Skeletal muscle cell (primary cell): ENCODE measurements around the gene TMEM126B.
"Not testable (repeated sequence)": the region's sequence is repeated elsewhere in the genome, so short reads cannot be mapped to it uniquely, and the experiment has no call there.

Experiments used
- DNase-seq: peaks from one replicate; pipeline ENCODE4 v3.0.0-alpha.2; 2010; ENCODE audit warnings: low read depth
- H3K4me3 ChIP-seq: 2 replicates; pipeline ENCODE4 v1.5.1; 2011; ENCODE audit warnings: low read depth, mild to moderate bottlenecking, control low read depth, low read length, moderate library complexity

TMEM126B gene

DNA sequence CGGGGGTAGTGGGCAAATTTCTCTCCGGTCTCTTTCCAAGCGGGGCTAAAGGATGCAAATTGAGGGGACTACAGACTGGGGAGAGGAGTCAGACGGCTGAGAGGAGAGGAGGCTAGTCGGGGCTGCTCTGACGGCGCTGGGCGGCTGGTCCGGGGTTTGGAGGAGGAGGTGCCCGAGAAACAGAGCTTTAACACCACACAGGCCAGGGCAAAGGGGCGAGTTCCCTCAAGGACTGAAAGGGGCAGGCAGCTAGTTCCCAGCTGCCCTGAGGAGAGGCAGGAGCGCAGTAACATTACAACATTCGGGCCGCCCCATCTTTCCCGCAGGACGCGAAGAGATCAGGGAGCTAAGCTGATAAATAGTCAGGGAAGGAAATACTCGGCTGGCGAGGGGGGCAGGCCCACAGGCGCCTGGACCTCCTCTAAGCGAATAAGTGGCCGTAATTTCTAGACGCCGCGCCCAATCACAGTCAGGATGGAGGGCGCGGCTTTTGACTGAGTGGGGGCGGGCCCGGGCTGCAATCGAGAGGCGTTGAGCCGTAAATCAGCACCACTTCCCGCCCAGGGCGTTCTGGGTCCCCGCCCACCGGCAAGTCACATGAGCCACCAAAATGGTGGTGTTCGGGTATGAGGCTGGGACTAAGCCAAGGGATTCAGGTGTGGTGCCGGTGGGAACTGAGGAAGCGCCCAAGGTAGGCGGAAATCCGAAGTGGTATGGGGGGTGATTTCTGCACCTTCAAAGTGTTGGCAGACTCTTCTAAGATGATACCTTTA lies at the start of gene TMEM126B:
Gene TMEM126B, plus strand, starts transcription at position 596 of the 773 bp plus-strand sequence. Its CDS starts 15 bp downstream, at position 611.
- H3K4me3 ChIP-seq: peak within 1 kb of the TSS; percentile 77
- DNase-seq: peak; percentile 83

DNA sequence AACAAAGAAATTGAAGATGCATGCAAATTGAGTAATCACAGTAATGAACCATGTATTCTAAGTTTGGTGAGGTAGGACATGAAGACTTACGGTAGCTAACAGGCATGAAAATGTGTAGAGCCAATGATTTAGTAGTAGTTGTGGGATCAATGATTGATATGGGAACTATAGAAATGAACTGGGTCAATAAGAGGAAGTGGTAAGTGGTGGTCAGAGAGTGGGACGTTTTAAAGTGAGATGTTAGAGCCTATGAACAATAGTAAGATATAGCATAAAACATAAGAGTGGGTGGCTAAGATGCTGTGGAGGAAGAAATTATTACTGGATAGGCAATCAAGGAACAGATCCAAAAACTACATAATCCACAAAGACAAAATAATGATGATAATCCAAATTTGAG lies 46.3 kb upstream of the TMEM126B start:
- no peak for DNase-seq
- H3K4me3 ChIP-seq: no peak overlapping the region

DNA sequence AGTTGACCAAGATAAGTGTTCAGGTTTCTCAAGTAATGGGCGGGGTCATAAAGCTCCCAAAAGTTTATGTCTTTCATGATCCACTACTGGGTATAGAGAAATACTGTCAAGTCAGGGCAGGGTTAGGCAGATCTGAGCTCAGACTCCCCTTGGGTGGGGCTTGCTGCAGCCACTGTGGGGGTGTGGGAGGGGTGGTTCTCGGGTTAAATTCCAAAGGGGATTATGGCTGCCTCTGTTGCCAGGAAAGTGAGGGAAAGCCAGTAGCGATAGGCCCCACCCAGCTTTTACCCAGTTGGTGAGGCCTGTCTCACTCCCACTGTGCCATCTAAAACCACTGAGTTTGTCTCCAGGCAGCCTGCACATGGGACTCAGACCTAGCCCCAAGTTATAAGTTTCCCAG lies 39.0 kb upstream of the TMEM126B start:
- H3K4me3 ChIP-seq: no peak overlapping the region
- DNase-seq: no peak

DNA sequence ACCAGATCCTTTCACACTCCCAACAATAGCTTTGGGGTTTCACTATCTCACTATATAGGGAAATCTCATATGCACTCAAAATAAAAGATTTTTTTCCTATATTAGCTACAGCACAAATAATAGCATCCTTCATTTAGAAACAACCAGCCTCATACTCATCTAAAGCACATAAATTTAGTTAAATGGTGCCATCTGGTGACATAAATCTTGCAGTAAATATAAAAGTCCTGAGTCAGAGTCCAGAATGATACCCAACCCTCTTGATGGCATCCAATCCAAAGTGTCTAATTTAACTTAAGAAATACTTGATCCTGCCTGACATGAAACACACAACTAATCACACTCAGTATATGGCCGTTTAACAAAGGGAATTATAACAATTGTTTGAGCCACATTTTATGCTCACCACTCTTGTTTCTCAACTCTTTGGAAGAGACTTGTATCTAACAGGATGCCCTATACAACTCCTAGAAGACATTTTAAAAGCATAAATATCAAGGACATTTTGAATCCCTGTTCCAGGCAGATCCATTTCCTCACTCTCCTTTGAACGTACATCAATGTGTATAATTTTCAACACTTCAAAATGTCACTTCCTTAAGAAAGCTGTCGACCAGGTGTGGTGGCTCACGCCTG lies 37.4 kb upstream of the TMEM126B start:
- DNase-seq: peak; percentile 5
- no peak overlapping the region for H3K4me3 ChIP-seq

DNA sequence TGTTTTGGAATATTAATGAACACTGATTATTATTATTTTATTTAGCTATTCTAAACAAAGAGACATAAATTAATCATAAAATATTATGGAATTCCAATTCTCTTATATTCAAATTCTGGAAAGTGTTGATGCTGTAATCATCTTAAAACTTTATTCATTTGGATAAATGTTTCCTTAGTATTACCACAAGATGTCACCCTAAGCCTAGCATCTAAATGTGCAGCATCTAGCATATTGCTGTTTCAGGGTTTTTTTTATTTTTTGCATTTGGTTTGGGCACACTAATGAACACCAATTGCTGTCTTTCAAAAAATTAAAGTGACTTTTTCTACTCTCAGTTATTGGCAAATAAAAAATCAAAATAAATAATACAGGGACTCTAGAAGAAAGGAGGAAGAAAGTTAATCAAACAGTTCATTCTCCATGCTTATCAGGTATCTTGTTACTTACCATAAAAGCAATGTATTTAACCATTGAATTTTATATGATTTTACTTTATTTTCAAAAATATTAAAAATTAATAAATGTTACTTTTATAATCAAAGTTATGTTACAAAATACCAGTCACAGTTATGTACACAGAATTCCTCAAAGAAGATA lies 33.0 kb upstream of the TMEM126B start:
- no peak overlapping the region for H3K4me3 ChIP-seq
- DNase-seq: peak; percentile 18

DNA sequence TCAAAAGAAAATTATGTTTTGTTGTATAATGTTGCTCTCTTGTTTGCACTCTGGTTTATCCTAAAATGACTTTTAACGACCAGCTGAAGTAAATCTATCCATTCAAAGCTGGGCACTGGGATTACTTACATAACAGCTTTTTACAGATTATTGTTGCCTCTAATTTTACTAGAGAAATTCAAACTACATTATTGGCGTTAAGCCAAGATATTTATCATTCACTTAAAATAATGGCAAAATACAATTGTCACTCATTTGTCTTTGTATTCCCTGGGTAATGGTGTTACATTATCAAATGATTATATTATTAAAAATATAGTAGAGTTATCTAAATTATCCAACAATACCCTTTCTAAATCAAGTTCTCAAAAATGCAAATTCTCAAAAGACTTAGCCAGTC lies 31.5 kb upstream of the TMEM126B start:
- no peak for DNase-seq
- H3K4me3 ChIP-seq: no peak overlapping the region

DNA sequence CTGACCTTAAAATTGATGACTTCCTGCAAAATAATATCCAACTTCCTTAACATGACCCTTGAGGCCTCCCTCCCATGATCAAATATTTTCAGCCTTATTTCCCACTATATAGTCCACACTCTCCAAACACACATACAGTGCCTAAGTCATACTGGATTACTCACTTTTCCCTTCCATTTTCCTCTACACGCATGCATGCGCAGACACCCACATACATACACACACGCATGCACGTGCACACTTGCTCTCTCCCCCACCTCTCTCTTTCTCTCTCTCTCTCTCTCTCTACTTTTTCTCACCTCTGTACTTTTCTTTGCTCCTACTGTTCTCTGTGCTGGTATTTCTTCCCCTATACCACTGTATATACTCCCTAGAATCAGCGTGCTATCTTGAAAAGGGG lies 29.3 kb upstream of the TMEM126B start:
- DNase-seq: no peak
- H3K4me3 ChIP-seq: no peak overlapping the region

DNA sequence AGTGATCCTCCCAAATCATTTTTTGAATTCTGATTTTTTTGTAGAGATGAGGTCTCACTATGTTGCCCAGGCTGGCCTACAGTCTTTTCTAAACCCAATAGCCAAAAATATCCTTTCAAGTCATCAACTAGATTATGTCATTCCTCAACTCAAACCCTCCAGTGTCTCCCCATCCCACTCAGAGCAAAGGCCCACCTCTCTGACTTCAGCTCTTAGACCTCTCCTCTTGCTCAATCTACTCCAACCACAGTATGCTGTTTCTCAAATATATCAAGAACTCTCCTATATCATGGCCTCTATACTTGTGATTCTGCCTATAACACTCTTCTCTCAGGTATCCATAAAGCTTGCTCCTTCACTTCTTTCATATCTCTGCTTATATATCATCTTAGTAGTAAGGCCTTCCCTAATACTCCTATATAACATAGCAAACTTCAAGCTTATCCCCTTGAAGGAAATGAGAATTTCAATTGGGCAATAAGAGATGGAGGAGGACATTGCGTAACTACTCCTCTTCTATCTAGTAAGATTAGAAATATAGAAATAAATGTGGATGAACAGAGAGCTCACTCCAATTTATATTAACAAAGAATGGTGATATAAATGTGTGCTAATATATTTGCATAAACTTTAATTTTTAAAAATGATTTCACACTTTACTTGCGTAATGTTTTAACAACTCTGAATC lies 25.7 kb upstream of the TMEM126B start:
- peak; percentile 8 for DNase-seq
- no peak overlapping the region for H3K4me3 ChIP-seq

DNA sequence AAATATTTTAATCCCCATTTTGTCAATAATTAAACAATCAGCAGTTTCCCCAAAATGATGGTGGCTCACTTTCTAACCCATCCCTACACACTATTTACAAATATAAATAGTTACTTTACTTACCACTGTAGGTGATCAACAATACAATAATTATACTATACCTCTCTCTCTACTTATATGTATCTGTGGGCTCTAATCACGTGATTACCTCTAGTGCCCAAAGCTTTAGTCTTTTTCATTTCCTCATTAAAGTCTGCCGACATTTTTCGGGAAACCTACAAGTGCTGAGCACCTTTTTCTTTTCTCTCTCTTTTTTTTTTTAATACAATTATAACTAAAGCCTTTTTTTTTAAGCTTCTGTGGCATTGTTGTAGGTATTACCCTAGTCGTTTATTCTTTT lies 25.2 kb upstream of the TMEM126B start:
- DNase-seq: no peak
- H3K4me3 ChIP-seq: no peak overlapping the region

DNA sequence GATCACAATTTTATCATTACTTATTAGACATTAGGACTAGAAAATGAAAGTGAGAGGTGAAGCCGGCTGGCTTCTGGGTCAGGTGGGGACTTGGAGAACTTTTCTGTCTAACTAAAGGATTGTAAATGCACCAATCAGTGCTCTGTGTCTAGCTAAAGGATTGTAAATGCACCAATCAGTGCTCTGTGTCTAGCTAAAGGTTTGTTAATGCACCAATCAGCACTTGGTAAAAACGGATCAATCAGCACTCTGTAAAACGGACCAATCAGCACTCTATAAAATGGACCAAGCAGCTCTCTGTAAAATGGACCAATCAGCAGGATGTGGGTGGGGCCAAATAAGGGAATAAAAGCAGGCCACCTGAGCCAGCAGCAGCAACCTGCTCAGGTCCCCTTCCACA lies 22.2 kb upstream of the TMEM126B start:
- H3K4me3 ChIP-seq: not testable (repeated sequence)

DNA sequence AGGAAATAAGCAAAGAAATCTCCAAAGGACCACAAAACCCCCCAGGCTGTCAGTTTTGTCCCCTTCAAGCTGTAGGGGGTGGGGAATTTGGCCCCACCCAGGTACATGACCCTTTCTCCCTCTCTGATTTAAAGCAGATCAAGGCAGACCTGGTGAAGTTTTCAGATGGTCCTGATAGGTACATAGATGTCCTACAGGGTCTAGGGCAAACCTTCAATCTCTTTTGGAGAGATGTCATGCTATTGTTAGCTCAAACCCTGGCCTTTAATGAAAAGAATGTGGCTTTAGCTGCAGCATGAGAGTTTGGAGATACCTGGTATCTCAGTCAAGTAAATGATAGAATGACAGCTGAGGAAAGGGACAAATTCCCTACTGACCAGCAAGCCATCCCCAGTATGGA lies 19.8 kb upstream of the TMEM126B start:
- H3K4me3 ChIP-seq, DNase-seq: not testable (repeated sequence)

More for the DNA sequence above, 22.2 kb upstream of the TMEM126B start:
- DNase-seq: not testable (repeated sequence)

DNA sequence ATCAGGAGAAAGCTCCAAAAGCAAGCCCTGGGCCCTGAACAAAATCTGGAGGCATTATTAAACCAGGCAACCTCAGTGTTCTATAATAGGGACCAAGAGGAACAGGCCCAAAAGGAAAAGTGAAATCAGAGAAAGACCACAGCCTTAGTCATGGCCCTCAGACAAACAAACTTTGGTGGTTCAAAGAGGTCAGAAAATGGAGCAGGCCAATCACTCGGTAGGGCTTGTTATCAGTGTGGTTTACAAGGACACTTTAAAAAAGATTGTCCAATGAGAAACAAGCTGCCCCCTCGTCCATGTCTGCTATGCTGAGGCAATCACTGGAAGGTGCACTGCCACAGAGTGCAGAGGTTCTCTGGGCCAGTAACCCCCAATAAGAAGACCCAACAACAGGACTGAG lies 19.1 kb upstream of the TMEM126B start:
- not testable (repeated sequence) for DNase-seq, H3K4me3 ChIP-seq

DNA sequence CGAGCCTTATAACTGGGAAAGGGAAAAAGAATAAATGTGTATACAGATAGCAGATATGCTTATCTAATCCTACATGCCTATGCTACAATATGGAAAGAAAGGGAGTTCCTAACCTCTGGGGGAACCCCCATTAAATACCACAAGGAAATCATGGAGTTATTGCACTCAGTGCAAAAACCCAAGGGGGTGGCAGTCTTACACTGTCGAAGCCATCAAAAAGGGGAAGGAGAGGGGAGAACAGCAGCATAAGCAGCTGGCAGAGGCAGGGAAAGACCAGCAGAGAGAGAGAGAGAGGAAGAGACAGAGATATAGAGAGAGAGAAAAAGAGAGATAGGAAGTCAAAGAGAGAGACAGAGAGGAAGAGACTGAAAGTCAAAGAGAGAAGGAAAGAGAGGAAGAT lies 16.8 kb upstream of the TMEM126B start:
- not testable (repeated sequence) for H3K4me3 ChIP-seq, DNase-seq

DNA sequence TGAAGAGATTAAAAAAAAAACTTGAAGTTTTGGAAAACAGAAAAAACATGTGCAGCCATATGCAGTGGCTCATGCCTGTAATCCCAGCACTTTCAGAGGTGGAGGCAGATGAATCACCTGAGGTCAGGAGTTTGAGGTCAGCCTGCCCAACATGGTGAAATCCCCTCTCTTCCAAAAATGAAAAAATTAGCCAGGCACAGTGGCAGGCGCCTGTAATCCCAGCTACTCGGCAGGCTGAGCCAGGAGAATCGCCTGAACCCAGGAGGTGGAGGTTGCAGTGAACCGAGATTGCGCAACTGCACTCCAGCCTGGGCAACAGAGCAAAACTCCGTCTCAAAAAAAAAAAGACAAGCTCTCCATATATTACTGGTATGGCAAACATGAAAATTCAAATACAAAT lies 8.9 kb upstream of the TMEM126B start:
- no peak for DNase-seq
- H3K4me3 ChIP-seq: no peak overlapping the region

DNA sequence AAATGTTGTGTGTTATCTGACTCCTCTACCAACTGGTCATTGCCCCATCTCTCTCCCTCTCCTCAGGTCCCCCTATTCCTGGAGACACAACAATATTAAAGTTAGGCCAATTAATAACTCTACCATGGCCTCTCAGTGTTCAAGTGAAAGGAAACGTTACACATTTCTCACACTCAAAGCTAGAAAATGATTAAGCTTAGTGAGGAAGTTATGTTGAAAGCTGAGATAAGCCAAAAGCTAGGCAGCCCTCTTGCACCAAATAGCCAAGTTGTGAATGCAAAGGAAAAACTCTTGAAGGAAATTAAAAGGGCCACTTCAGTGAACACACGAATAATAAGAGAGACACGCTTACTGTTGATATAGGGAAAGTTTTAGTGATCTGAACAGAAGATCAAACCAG lies 8.1 kb upstream of the TMEM126B start:
- DNase-seq: no peak
- H3K4me3 ChIP-seq: no peak overlapping the region

DNA sequence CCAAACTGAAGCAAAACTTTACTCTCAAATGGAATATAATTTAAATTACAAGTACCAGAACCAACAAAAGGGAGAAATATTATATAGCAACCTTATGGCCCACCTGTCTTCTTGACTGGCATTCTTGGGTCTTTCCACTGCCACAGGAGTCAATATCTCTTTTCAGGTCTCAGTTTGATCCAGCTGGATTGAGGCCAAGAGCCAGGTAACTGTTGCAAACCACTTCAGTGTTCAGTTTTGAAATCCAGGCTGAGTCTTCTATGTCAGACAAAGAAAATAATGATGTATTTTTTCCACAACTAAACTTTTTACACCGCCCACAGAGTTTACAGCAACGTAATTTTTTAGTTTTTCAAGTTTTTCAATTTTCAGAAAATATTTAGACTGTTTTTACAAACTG lies 1.9 kb upstream of the TMEM126B start:
- H3K4me3 ChIP-seq: peak overlapping the region; percentile 77
- no peak for DNase-seq

DNA sequence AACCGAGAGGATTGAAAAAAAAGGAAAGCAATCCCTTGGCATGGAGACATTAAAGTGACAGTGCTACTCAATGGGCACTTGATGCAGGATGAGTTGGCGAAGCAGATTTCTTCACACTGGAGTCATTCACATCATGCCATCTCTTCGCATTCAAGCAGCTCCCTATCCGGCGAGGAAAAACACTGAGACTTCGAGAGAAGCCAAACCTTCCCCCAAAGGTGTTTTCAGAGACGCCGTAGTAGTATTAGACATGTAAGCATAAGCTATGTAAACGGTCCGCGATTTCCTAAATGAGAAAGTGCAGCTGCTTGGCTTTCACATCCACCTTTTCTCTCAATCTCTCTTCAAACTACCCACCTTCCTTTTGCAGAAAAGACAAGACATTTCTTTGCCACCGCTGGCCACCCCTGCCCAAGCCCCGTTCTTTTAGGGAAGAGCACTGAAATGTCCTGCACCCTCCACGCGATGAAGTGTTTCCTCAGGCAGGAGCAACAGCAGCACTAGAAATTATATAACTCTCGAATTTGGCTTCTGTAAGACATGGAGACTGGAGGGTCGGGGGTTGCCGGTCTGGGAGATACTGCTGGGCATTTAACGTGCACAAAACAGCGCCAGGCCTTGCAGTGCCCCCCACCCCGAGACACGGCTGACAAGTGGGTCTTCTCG lies 928 bp upstream of the TMEM126B start, which contains the start of gene DLG2:
Gene DLG2, minus strand, starts transcription at position 13 of the 666 bp plus-strand sequence.
- no peak for DNase-seq
- peak within 1 kb of the TSS; percentile 77 for H3K4me3 ChIP-seq

DNA sequence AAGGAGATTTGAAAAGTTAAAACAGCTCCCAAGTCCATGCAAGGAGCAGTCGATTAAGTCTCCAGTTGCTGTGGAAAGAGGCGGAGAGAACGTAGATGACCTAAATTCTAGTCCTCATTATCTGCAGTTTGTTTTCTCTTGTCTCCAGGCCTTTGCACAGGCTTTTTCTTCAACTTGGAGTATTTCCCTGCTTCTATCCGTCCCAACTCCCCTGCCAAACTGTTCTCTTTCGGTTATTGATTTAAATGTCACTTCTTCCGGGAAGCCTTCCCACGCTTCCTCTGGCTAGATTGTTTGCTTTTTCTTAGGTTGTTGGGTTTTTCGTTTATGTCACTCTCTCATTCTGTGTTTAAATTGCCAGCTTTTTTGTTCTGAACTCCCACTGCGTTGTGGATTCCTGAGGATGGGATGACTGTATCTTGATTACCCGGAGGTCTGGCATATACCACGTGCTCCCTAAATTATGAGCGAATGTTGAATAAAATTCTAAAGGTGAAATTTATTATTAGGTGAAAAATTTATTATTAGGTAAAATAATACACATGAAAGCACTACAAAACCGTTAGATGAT lies 463 bp downstream of the TMEM126B start:
- DNase-seq: no peak
- peak overlapping the region; percentile 77 for H3K4me3 ChIP-seq

DNA sequence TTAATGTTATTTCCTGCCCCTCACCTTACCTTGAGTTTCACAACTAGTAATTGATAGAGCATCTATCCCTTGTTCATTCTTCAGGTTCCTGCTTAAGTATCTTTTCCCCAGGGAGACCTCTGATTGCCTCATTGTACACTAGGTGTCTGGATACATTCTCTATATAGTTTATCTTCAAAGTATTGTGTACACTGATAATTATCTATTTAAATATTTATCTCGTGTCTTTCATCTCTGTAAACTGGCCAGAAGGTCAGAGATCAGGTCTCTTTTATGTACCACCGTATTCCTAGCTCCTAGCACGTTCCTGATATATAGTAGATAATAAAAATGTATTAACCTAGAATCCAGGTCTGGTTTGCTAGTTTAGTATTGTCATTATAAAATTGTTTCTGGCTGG lies 6.4 kb downstream of the TMEM126B start:
- DNase-seq: no peak
- no peak overlapping the region for H3K4me3 ChIP-seq
